ENCODE measurements around the gene IFNAR1. TPM values are rescaled to one million over a fixed set of nuclear protein-coding genes. Genes with fewer than 3 reads are reported as not detected.

Gene IFNAR1
- total and polyA plus RNA-seq, 8 donors = 29.2 to 71.3 (median 34.0) TPM

DNA sequence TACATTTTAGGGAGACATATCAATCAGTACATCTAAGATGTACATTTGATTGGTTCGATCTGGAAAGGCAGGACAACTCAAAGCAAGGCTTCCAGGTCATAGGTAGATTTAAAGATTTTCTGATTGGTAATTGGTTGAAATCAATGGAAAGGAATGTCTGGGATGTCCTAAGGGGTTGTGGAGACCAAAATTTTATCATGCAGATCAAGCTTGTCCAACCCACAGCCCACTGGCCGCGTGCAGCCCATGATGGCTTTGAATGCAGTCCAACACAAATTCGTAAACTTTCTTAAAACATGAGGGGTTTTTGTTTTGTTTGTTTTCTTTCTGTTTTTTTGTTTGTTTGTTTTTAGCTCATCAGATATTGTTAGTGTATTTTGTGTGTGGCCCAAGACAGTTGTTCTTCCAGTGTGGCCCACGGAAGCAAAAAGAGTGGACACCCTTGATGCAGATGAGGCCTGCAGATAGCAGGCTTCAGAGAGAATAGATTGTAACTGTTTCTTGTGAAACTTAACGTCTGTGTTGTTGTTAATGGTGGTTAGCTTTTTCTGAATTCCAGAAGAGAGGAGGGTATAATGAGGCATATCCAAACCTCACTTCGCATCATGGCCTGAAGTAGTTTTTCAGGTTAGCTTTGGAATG lies 3.1 kb downstream of the IFNAR1 start:
- Histone ChIP-seq H3K27ac (no peak overlapping the region), H3K9me3 (peaks cover 1 to 5% of the 10 kb centered on the region in 2 donors), H3K4me1 (peaks cover 18 to 41% of the 10 kb centered on the region in 2 donors), H3K27me3 (no peaks in the 10 kb centered on the region), H3K36me3 (peaks cover 0 to 17% of the 10 kb centered on the region in 2 donors), H3K4me3 (no peak overlapping the region)
- TF ChIP-seq CTCF (IDR thresholded peaks at IDR 0.05) = no peak
- ATAC-seq (no peak), DNase-seq (no peak)
- intact Hi-C loops (cut with DNase I) = no loop called here

GRCh38 chr21:33330726-33331125 lies 6.0 kb downstream of the IFNAR1 start:
- DNase-seq = no peak
- intact Hi-C loops (cut with DNase I) = no loop called here
- no peaks in the 10 kb centered on the region for H3K27me3 ChIP-seq
- peaks cover 4 to 6% of the 10 kb centered on the region in 2 donors for H3K9me3 ChIP-seq
- no peak overlapping the region for H3K4me3 ChIP-seq
- no peak for ATAC-seq
- H3K36me3 ChIP-seq = peaks cover 0 to 24% of the 10 kb centered on the region in 2 donors
- no peak overlapping the region for H3K27ac ChIP-seq
- no peak for TF ChIP-seq CTCF (IDR thresholded peaks at IDR 0.05)
- peaks cover 16 to 41% of the 10 kb centered on the region in 2 donors for H3K4me1 ChIP-seq

GRCh38 chr21:33332143-33332542 lies 7.4 kb downstream of the IFNAR1 start:
- intact Hi-C loops (cut with DNase I) = no loop called here
- Histone ChIP-seq H3K27ac (no peak overlapping the region), H3K27me3 (no peaks in the 10 kb centered on the region), H3K9me3 (peaks cover 4 to 6% of the 10 kb centered on the region in 2 donors), H3K4me3 (no peak overlapping the region), H3K4me1 (peaks cover 3 to 27% of the 10 kb centered on the region in 2 donors), H3K36me3 (peaks cover 0 to 31% of the 10 kb centered on the region in 2 donors)
- ATAC-seq (no peak), DNase-seq (no peak)
- no peak for TF ChIP-seq CTCF (IDR thresholded peaks at IDR 0.05)

- intact Hi-C loops (cut with DNase I) = no loop called here
- Histone ChIP-seq H3K27me3 (no peaks in the 10 kb centered on the region), H3K4me3 (no peak overlapping the region), H3K36me3 (peaks cover 0 to 31% of the 10 kb centered on the region in 2 donors), H3K27ac (no peak overlapping the region), H3K4me1 (peaks cover 0 to 17% of the 10 kb centered on the region in 2 donors), H3K9me3 (peaks cover 4 to 6% of the 10 kb centered on the region in 2 donors)
- no peak for ATAC-seq
- no peak for DNase-seq
- TF ChIP-seq CTCF (IDR thresholded peaks at IDR 0.05) = no peak
These were observed 9.4 kb downstream of the IFNAR1 start for GRCh38 chr21:33334191-33334590.

GRCh38 chr21:33334824-33335223 lies 10.1 kb downstream of the IFNAR1 start:
- intact Hi-C loops (cut with DNase I) = no loop called here
- TF ChIP-seq CTCF (IDR thresholded peaks at IDR 0.05) = no peak
- no peak overlapping the region for H3K27ac ChIP-seq
- peaks cover 4 to 6% of the 10 kb centered on the region in 2 donors for H3K9me3 ChIP-seq
- no peaks in the 10 kb centered on the region for H3K27me3 ChIP-seq
- no peak overlapping the region for H3K4me3 ChIP-seq
- peaks cover 0 to 17% of the 10 kb centered on the region in 2 donors for H3K4me1 ChIP-seq
- peaks cover 0 to 31% of the 10 kb centered on the region in 2 donors for H3K36me3 ChIP-seq
- no peak for ATAC-seq
- no peak for DNase-seq

Data from left lung (tissue), 10 donors.